PC-3 (cell line): Measurements from ENCODE around the gene TBX1. TPM values are rescaled to one million over a fixed set of nuclear protein-coding genes. Genes with fewer than 3 reads are reported as not detected.

Experiments used
- ATAC-seq: fragments of 200-7000 bp; cut with Tn5 transposase; 2 replicates; pipeline ENCODE4 v1.9.1; 2020; ENCODE audit warnings: mild to moderate bottlenecking, moderate library complexity
- BruUV-seq: library from RNA; stranded (reverse); fragments of 400-500 nt; replicated peaks from 2 replicates; lab custom pipeline; 2021; lab: Mats Ljungman, UMichigan
- CTCF ChIA-PET: fragments of 300-600 bp; sonication (Branson Sonifier 250); formaldehyde crosslinking; loops from one replicate; lab custom pipeline; 2022; ENCODE audit warnings: antibody characterized with exemption; lab: Charles Lee
- POLR2A ChIA-PET: fragments of 300-600 bp; sonication (Branson Sonifier 250); formaldehyde crosslinking; loops from one replicate; lab custom pipeline; 2022; ENCODE audit warnings: antibody characterized with exemption; ENCODE audit not compliant: unreplicated experiment; lab: Charles Lee
- DNase-seq: peaks from one replicate; pipeline ENCODE4 v3.0.0-alpha.2; 2015
- H2AFZ ChIP-seq: fragments of 300-600 bp; sonication (generic); 2 replicates; pipeline ENCODE4 v1.6.0; 2016; ENCODE audit warnings: antibody characterized with exemption, low read length
- H3F3A ChIP-seq: fragments of 300-600 bp; sonication (generic); one replicate; pipeline ENCODE4 v1.6.0; 2017; ENCODE audit warnings: antibody characterized with exemption, low read length, control low read depth, mild to moderate bottlenecking; ENCODE audit not compliant: unreplicated experiment
- H3K27ac ChIP-seq: fragments of 300-600 bp; sonication (generic); 2 replicates; pipeline ENCODE4 v1.5.1; 2016; ENCODE audit warnings: mild to moderate bottlenecking, low read length
- H3K27me3 ChIP-seq: fragments of 300-600 bp; sonication (generic); 2 replicates; pipeline ENCODE4 v1.6.1; 2016; ENCODE audit warnings: low read length, mixed read lengths
- H3K36me3 ChIP-seq: fragments of 300-600 bp; sonication (generic); 2 replicates; pipeline ENCODE4 v1.6.1; 2016; ENCODE audit warnings: low read depth, mixed run types, low read length, mixed read lengths
- H3K4me1 ChIP-seq: fragments of 300-600 bp; sonication (generic); 2 replicates; pipeline ENCODE4 v1.5.1; 2016; ENCODE audit warnings: low read length; ENCODE audit not compliant: insufficient read depth
- H3K4me2 ChIP-seq: fragments of 300-600 bp; sonication (generic); 2 replicates; pipeline ENCODE4 v1.6.0; 2016; ENCODE audit warnings: low read length
- H3K4me3 ChIP-seq: fragments of 300-600 bp; sonication (generic); 2 replicates; pipeline ENCODE4 v1.5.1; 2016; ENCODE audit warnings: mild to moderate bottlenecking, low read length, mixed read lengths
- H3K79me2 ChIP-seq: fragments of 300-600 bp; sonication (generic); 2 replicates; pipeline ENCODE4 v1.6.1; 2017; ENCODE audit warnings: low read length, mixed read lengths
- H3K9ac ChIP-seq: fragments of 300-600 bp; sonication (generic); 2 replicates; pipeline ENCODE4 v1.6.0; 2016; ENCODE audit warnings: mild to moderate bottlenecking, low read length
- H3K9me2 ChIP-seq: fragments of 300-600 bp; sonication (generic); replicated peaks from 2 replicates; pipeline ENCODE4 v1.6.1; 2016; ENCODE audit warnings: mixed run types, low read length, mixed read lengths
- H3K9me3 ChIP-seq: fragments of 300-600 bp; sonication (generic); 2 replicates; pipeline ENCODE4 v1.6.1; 2016; ENCODE audit warnings: low read length, mixed read lengths
- H4K20me1 ChIP-seq: fragments of 300-600 bp; sonication (generic); 2 replicates; pipeline ENCODE4 v1.6.1; 2016; ENCODE audit warnings: low read length, mixed read lengths
- EZH2 ChIP-seq: fragments of 300-600 bp; sonication (generic); IDR thresholded peaks from one replicate; pipeline ENCODE4 v1.6.1; 2017; ENCODE audit warnings: antibody characterized with exemption, mild to moderate bottlenecking, low read length; ENCODE audit not compliant: unreplicated experiment
- EZH2phosphoT487 ChIP-seq: fragments of 300-600 bp; sonication (generic); IDR thresholded peaks from 2 replicates; pipeline ENCODE4 v1.6.1; 2018; ENCODE audit warnings: mild to moderate bottlenecking, antibody characterized with exemption, low read length, borderline replicate concordance
- intact Hi-C: fragments of 100-400 bp; cut with micrococcal nuclease; formaldehyde crosslinking; loops from 2 replicates; pipeline ENCODE4 v1.9.0; 2023
- total RNA-seq: library from RNA; depleted of rRNA; stranded (reverse); fragments of >200 nt; gene quantifications from 2 replicates; pipeline ENCODE4 v1.2.3, GENCODE V29; 2014
- TF ChIP-seq, protein P1 (sequence below): fragments of 300-600 bp; sonication (generic); conservative IDR thresholded peaks from 2 replicates; pipeline ENCODE4 v1.5.1; 2017; ENCODE audit warnings: antibody characterized with exemption, low read depth, mild to moderate bottlenecking, low read length

TBX1 gene
- total RNA-seq, 1 experiment from 2014 or later = 18.6 TPM

DNA sequence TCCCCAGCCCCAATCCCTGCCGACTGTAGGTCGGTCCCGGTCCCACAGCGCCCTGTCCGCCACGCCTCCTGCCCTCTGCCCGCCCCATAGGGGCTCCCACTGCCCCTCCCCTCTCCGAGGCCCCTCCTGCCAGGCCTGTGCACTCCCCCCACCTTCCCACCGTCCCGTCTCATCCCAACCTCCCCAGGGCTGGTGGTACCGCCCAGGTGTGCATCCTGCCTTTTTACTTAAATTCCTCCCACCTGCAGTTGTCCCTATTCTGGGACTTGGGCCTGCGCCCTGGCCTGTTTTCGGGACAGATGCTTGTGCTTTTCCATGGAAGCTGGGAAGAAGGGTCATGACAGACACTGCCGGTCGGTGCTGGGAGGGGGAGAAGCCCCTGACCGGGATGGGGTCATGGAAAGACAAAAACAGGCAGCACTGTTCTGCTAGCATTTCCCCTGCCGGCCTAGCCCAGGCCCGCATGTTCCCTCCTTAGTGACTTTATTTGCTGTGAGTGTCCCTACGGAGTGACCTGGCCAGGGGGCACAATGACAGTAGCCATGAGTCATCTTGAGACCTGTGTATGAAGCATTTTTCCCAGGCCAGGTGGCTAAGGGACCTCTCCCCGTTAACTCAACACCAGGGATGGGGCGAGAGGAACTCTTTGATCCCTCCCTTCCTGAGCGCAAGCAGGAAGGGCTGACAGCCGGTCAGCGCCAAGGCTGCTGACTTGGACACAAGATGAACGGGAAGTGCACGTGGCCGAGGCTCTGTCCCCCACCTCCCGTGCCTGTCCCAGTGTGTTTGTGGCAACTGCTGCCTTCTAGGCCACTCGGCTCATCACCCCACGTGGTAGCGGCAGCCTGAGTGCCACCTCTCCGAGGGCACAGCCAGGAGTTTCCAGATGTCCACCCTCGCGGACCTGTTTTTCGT is 7.1 kb downstream of the TBX1 start:
- H2AFZ ChIP-seq = no peak overlapping the region
- TF ChIP-seq, protein P1, sequence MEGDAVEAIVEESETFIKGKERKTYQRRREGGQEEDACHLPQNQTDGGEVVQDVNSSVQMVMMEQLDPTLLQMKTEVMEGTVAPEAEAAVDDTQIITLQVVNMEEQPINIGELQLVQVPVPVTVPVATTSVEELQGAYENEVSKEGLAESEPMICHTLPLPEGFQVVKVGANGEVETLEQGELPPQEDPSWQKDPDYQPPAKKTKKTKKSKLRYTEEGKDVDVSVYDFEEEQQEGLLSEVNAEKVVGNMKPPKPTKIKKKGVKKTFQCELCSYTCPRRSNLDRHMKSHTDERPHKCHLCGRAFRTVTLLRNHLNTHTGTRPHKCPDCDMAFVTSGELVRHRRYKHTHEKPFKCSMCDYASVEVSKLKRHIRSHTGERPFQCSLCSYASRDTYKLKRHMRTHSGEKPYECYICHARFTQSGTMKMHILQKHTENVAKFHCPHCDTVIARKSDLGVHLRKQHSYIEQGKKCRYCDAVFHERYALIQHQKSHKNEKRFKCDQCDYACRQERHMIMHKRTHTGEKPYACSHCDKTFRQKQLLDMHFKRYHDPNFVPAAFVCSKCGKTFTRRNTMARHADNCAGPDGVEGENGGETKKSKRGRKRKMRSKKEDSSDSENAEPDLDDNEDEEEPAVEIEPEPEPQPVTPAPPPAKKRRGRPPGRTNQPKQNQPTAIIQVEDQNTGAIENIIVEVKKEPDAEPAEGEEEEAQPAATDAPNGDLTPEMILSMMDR = no peak
- no peak for TF ChIP-seq EZH2phosphoT487
- no peak for TF ChIP-seq EZH2
- no TSS peak for BruUV-seq
- DNase-seq (no peak), ATAC-seq (no peak)
- intact Hi-C loops = loop anchor here (10.0 kb wide), 1 partner anchor 87 kb away; the partner anchor contains the start of genes GNB1L and RTL10
- H3K36me3 ChIP-seq = no peaks in the 10 kb centered on the region
- H3F3A ChIP-seq = no peaks in the 10 kb centered on the region
- no peak overlapping the region for H3K4me2 ChIP-seq
- no peak overlapping the region for H3K9ac ChIP-seq
- no peaks in the 10 kb centered on the region for H4K20me1 ChIP-seq
- no peak overlapping the region for H3K27ac ChIP-seq
- no peaks in the 10 kb centered on the region for H3K9me3 ChIP-seq
- CTCF ChIA-PET = no interaction called here
- H3K4me1 ChIP-seq = peaks cover 3% of the 10 kb centered on the region; the same call in 1 of the 2 replicates
- H3K27me3 ChIP-seq = no peaks in the 10 kb centered on the region
- peaks cover 16% of the 10 kb centered on the region for H3K79me2 ChIP-seq
- H3K4me3 ChIP-seq = no peak overlapping the region
- POLR2A ChIA-PET = no interaction called here
- H3K9me2 ChIP-seq = no peaks in the 10 kb centered on the region

DNA sequence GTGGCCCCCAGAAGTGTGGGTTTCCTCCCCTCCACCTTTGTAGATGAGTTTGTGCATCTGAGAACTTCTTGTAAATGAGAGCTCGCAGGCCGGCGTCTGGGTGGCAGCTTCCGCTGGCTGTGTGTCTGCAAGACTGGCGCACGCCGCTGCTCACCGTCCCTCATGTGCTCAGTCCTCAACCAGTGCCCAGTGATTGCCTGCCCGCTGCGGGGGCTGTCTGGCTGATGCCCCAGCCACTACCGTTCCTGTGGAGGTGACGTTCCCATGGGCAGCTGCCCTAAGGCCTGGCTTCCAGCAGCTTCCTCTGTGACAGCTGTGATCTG is 8.8 kb downstream of the TBX1 start:
- CTCF ChIA-PET = no interaction called here
- H3K27me3 ChIP-seq = no peaks in the 10 kb centered on the region

More for the DNA sequence above, 8.8 kb downstream of the TBX1 start:
- Histone ChIP-seq H3K9me2 (no peaks in the 10 kb centered on the region), H3F3A (no peaks in the 10 kb centered on the region), H3K9me3 (no peaks in the 10 kb centered on the region), H4K20me1 (no peaks in the 10 kb centered on the region), H3K4me3 (no peak overlapping the region), H2AFZ (no peak overlapping the region), H3K79me2 (no peaks in the 10 kb centered on the region), H3K4me2 (no peak overlapping the region), H3K4me1 (no peaks in the 10 kb centered on the region), H3K27ac (no peak overlapping the region), H3K9ac (no peak overlapping the region), H3K36me3 (no peaks in the 10 kb centered on the region)
- ATAC-seq (no peak), DNase-seq (no peak)
- POLR2A ChIA-PET = no interaction called here
- TF ChIP-seq EZH2 = no peak
- no peak for TF ChIP-seq EZH2phosphoT487
- TF ChIP-seq, protein P1 = no peak
- no TSS peak for BruUV-seq
- intact Hi-C loops = loop anchor here (10.0 kb wide), 1 partner anchor 85 kb away; the partner anchor contains the start of genes GNB1L and RTL10
